ENCODE data around the gene SMIM43. TPM values are rescaled to one million over a fixed set of nuclear protein-coding genes. Genes with fewer than 3 reads are reported as not detected.

SMIM43 gene
- total and polyA plus RNA-seq, 2 of the 8 experiments (the other 6 are each of a cell fraction or from before 2014, with no cell fraction given) = 0.50 to 0.94 TPM

DNA sequence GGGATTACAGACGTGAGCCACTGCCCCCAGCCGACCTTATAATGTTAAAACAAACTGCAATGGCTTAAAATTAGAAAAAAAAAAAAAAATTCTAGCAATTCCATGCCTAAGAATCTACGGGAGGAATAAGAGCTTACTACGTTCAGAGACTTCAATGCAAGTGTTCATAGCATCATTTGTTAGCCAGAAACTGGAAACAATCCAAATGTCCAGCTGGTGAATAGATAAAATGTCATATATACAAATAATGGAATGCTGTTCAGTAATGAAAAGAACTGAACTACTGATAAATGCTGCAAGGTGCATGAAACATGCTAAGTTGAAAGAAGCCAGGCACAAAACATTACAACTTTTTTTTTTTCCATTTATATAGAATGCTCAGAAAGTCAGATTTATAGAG lies 41.4 kb upstream of the SMIM43 start:
- no peak for FAIRE-seq
- H3K9ac ChIP-seq (replicated peaks in 1 of 4; ENCODE audit: extremely low read depth in 1 of 4, low read depth in 3 of 4, low read length in 3 of 4) = no peak overlapping the region

More for the DNA sequence above, 41.4 kb upstream of the SMIM43 start:
- ChIA-PET POLR2A (ENCODE audit: partially characterized antibody) (interaction anchor here (0.7 to 14.8 kb wide), 4 partner anchors 10 to 135 kb away, joined by 3 to 246 read pairs (median 10); partner anchors contain the start of gene CCNA2), CTCF (ENCODE audit: partially characterized antibody) (interaction anchor here (0.7 kb wide), 1 partner anchor 98 kb away, joined by 3 read pairs; no protein-coding TSS in a partner anchor)
- H3K23me2 ChIP-seq (ENCODE audit: low read depth, low read length) = no peaks in the 10 kb centered on the region
- TF ChIP-seq, protein P1, sequence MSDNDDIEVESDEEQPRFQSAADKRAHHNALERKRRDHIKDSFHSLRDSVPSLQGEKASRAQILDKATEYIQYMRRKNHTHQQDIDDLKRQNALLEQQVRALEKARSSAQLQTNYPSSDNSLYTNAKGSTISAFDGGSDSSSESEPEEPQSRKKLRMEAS (IDR thresholded peaks at IDR 0.05) = no peak
- TF ChIP-seq YY1 (IDR thresholded peaks at IDR 0.05; ENCODE audit: low read depth, low read length) = no peak
- no peaks in the 10 kb centered on the region; a peak in 2 of 7 replicates for H3K4me1 ChIP-seq (replicated peaks in 1 of 4; ENCODE audit: control insufficient read depth in 3 of 4, insufficient read depth in 4 of 4, low read length in 3 of 4)
- H2BK120ac ChIP-seq (replicated peaks; ENCODE audit: low read depth, low read length) = no peak overlapping the region
- no peak overlapping the region for H3K56ac ChIP-seq (replicated peaks; ENCODE audit: insufficient read length, low read depth, low read length)
- 96% methylated on average over 4 of the region's 4 CpGs; no CpG with 5 or more reads in 1 of the 2 experiments for WGBS, 2 experiments (ENCODE audit: extremely low coverage in 1 of 2, insufficient coverage in 1 of 2, insufficient read length in 1 of 2, insufficient replicate concordance in 2 of 2, low coverage in 1 of 2, low lambda C conversion rate in 2 of 2, missing lambda C conversion rate in 1 of 2)
- H4K5ac ChIP-seq (ENCODE audit: insufficient read length, low read depth, low read length) = no peak overlapping the region
- H3K27ac ChIP-seq (ENCODE audit: low read depth, low read length) = no peak overlapping the region
- no peak overlapping the region for H3K14ac ChIP-seq (ENCODE audit: insufficient read length)
- no peak overlapping the region for H3K23ac ChIP-seq (ENCODE audit: insufficient read length)
- peaks cover 21 to 81% (median 60%) of the 10 kb centered on the region in 4 experiments for H3K36me3 ChIP-seq (ENCODE audit: control insufficient read depth in 2 of 4, insufficient read depth in 4 of 4, low read length in 3 of 4)
- no peak for DNase-seq (ENCODE audit: low read depth in 1 of 2, low spot score in 2 of 2)
- H2BK20ac ChIP-seq (ENCODE audit: low read length) = no peak overlapping the region
- H4K91ac ChIP-seq (replicated peaks; ENCODE audit: insufficient read length, low read length) = no peak overlapping the region
- H2BK15ac ChIP-seq (ENCODE audit: low read length) = no peak overlapping the region
- H3K27me3 ChIP-seq (replicated peaks in 1 of 4; ENCODE audit: control insufficient read depth in 3 of 4, extremely low read depth in 1 of 4, insufficient read depth in 3 of 4, low read length in 3 of 4) = no peaks in the 10 kb centered on the region
- no peak overlapping the region for H2BK5ac ChIP-seq (ENCODE audit: low read depth, low read length)
- H3K79me1 ChIP-seq (ENCODE audit: low read depth, low read length) = no peaks in the 10 kb centered on the region
- H3K18ac ChIP-seq (ENCODE audit: extremely low read depth, low read length) = no peak overlapping the region
- no peak overlapping the region for H4K8ac ChIP-seq (ENCODE audit: extremely low read depth, insufficient read depth, low read length)
- H3K4ac ChIP-seq (replicated peaks; ENCODE audit: insufficient read length, low read depth, low read length) = no peak overlapping the region
- H3K79me2 ChIP-seq (ENCODE audit: control insufficient read depth in 1 of 2, insufficient read depth in 2 of 2, low read length in 2 of 2) = peaks cover 1 to 20% of the 10 kb centered on the region in 2 experiments; a peak in 2 of 4 replicates
- no peak overlapping the region for H2AK5ac ChIP-seq (ENCODE audit: low read depth, low read length)
- H2BK12ac ChIP-seq (ENCODE audit: low read depth, low read length) = no peak overlapping the region
- H3K4me2 ChIP-seq (ENCODE audit: insufficient read depth in 1 of 2, low read depth in 2 of 2, low read length in 2 of 2) = no peak overlapping the region
- no peak overlapping the region for H2AFZ ChIP-seq (ENCODE audit: low read length)
- no peak overlapping the region for H3K4me3 ChIP-seq (ENCODE audit: extremely low read depth in 1 of 4, insufficient read depth in 2 of 4, low read depth in 3 of 4, low read length in 4 of 4)
- H3K9me3 ChIP-seq (ENCODE audit: insufficient read depth in 2 of 2, low read depth in 1 of 2, low read length in 1 of 2) = no peaks in the 10 kb centered on the region
- H4K20me1 ChIP-seq (replicated peaks in 1 of 2; ENCODE audit: control insufficient read depth in 1 of 2, insufficient read depth in 2 of 2, low read length in 2 of 2) = peaks cover 0 to 2% of the 10 kb centered on the region in 2 experiments

All from H1 (cell line).